HG03060 (cell line): ENCODE measurements around the gene KLK6.

Source experiments
- ATAC-seq: cut with Tn5 transposase; IDR thresholded peaks from one replicate; pipeline ENCODE4 v1.9.1; 2021; ENCODE audit warnings: low read depth, moderate number of reproducible peaks; ENCODE audit not compliant: unreplicated experiment

The KLK6 gene

DNA sequence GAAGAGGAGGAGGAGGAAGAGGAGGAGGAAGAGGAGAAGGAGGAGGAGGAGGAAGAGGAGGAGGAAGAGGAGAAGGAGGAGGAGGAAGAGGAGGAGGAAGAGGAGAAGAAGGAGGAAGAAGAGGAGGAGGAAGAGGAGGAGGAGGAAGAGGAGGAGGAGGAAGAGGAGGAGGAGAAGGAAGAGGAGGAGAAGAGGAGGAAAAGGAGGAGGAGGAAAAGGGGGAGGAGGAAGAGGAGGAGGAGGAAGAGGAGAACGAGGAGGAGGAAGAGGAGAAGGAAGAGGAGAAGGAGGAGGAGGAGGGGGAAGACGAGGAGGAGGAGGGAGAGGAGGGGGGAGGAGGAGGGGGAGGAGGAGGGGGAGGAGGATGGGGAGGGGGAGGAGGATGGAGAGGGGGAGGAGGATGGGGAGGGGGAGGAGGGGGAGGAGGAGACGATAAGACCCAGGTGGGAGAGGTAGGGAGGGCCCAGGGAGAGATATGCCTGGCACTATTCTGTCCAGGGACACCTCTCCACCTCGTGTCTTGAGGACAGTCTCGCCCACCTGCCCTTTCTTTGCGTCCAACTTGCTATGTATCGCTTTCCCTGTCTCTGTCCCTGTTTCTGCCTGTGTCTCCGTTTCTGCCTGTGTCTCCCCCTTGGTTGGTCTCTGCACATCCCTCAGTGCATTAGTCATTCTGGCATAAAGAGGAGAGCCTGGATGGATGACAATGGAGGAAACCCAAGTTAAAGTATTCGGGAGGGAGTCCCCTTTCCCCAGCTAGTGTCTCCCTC lies 9.5 kb downstream of the KLK6 start:
- ATAC-seq = no peak

DNA sequence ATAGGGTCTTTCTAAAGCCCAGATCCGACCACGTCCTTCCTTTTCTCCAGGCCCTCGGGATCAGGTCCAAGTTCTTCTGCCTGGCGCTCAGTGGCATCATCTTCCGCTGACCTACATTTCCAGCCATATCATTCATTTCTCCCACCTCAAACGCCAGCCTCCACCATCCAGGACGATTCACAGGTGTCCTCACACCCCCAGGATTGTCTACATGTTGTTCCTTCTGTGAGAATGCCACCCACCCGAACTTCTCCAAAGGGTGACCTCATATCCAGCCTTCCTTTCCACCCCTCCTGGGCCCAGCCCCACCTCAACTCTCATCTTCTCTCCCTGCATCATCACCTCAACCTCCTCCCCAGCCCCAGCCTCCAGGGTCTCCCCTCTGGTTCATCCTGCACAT lies 11.8 kb downstream of the KLK6 start:
- ATAC-seq = no peak

GRCh38 chr19:50952910-50953309 lies 16.5 kb downstream of the KLK6 start, which contains the start of gene KLK5:
Gene KLK5 (minus strand): TSS chr19:50953038. CDS start chr19:50952657, 381 bp downstream.
- ATAC-seq = no peak

DNA sequence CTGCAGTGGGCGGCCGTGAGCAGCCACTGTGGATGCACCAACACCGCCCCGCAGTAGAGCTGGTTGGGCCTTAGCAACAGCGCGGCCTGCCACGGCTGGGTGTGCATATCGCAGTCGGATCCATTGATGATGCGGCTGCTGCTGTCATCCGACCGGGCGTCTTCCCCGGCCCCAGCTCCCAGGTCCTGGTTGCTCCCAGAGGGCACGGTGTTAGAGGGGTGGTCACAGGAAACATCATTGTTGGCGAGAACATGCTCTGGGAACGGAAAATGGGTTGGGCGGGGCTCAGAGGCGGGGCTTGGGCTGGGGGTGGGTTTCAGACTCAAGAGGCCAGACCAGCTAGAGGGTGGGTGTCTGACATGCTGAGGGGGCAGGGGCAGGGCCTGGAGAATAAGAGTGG lies 19.5 kb downstream of the KLK6 start:
- ATAC-seq = no peak

DNA sequence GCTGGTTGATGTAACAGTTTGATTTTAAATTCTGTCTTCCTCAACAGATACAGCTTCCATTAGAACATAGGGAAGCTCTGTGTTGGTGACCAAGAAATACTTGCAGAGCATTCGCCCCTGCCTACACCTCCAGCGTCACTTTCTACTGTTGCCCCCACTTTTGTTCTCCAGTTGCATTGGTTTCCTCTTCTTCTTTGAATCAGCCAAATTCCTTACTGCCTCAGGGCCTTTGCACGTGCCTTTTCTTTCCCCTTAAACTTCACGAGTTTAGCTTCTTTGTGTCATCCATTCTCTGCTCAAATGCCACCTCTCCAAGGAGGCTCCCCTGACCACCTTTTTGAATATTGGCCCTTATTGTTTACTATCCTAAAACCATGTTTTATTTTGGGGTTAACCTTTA lies 22.3 kb downstream of the KLK6 start:
- no peak for ATAC-seq

- ATAC-seq = no peak
Measured at GRCh38 chr19:50944795-50945194, 24.6 kb downstream of the KLK6 start.

DNA sequence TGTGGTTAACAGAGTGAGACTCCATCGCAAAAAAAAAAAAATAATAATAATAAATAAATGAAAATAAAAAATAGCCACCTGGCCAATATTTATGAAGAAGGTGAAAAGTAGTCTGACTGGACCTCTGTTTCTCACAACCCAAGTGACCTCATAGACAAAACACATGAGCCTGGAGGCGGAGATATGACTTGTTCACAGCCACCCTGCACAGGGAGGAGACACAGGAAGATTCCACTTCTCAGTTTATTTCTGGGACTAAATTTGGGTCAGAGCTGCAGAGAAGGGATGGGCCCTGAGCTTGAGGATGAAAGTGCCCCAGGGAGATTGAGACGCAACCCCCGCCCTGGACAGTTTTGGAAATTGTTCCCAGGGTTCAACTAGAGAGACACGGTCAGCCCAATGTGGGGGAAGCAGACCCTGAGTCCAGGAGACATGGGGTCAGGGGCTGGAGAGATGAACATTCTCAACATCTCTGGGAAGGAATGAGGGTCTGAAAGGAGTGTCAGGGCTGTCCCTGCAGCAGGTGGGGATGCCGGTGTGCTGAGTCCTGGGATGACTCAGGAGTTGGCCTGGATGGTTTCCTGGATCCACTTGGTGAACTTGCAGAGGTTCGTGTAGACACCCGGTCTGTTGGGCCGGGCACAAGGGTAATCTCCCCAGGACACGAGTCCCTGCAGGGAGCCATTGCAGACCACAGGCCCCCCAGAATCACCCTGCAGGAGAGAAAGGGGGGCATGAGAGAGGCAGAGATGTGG lies 26.1 kb downstream of the KLK6 start:
- no peak for ATAC-seq

DNA sequence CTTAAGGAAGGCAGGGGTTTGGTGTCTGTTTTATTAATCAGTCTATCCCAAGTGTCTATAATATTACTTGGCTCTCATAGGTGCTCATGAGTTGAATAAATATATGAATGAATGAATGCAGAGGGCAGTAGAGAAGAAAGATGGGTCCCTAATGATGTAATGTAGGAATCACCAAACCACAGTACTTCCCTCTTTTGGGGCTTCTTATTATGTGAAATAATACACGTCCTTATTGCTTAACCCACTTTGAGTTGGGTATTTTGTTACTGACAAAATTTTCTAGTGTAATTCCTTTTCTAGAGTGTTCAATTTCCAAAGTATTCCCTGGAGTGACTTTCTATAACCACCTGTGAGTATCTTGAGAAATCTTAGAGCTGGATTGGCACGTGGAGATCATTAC lies 29.8 kb downstream of the KLK6 start:
- no peak for ATAC-seq

GRCh38 chr19:50933640-50934039 lies 35.8 kb downstream of the KLK6 start:
- no peak for ATAC-seq

DNA sequence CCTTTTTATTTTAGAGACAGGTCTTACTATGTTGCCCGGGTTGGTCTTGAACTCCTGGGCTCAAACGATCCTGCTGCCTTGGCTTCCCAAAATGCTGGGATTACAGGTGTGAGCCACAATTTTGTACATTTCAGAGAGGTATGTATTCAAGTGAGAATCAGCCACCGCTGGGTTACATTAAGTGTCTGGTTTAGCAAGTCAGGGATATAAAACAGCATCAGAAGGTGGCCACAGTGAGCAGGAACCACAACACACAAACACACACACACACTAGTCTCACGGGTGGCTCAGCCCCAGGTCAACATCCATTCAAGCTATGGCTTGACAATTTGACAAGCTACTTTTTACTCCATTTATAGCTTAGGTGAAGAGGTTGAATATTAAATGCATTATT lies 36.7 kb downstream of the KLK6 start:
- no peak for ATAC-seq

DNA sequence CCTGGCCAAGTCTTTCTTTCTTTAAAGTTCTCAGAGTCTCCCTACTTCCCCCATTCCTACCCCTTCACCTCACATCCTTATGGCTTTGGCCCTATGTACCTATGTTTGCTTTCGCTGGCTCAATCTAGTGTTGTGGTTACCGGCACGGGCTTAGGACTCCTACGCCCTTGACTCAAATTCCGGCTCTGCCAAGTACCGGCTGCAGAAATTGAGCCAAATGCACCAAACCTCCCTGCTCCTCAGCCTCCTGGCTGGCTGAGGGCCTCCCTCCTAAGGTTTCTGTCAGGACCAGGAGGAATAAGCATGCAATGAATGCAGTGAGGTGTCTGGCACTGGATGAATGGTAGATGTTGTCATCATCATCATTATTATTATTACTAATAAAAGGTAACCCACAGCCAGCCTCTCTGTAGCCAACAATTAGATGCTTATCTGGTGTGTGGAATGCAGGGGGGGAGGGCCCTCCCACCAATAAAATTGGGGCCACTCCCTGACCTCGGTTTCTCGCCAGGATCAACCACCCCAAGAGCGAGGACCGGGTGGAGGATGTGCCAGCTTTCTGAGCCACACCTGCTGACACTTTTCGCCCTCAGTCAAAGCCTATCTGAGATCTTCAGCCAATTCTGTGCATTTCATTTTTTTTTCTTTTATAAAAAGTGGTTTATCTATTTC lies 37.2 kb downstream of the KLK6 start:
- no peak for ATAC-seq

GRCh38 chr19:50931023-50931422 lies 38.4 kb downstream of the KLK6 start:
- ATAC-seq = no peak

GRCh38 chr19:50928831-50929230 lies 40.6 kb downstream of the KLK6 start:
- ATAC-seq = no peak

- ATAC-seq = no peak
Measured at GRCh38 chr19:50926144-50926543, 43.2 kb downstream of the KLK6 start.

- ATAC-seq = no peak
Measured at GRCh38 chr19:50925734-50926133, 43.7 kb downstream of the KLK6 start.

GRCh38 chr19:50924586-50924985 lies 44.8 kb downstream of the KLK6 start:
- ATAC-seq = no peak

GRCh38 chr19:50922317-50922853 lies 47.0 kb downstream of the KLK6 start:
- ATAC-seq = no peak

GRCh38 chr19:50921426-50922316 lies 47.7 kb downstream of the KLK6 start:
- ATAC-seq = no peak

DNA sequence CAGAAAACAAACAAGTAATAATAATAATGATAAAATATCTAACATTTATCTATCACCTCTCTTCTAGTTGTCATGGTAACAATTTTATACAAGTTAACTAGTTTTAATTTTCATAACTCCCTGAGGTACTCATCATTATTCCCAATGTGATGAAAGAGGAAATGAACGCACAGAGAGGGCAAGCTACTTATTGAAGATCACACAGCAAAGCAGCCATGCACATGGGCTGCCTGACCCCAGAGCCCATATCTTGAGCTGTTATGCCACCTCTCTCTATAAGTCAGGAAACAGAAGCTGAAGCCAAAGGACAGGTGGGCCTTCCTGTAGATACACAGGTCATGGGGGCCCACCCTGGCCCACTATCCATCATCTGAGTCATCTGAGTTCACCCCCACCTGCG lies 53.3 kb downstream of the KLK6 start:
- ATAC-seq = no peak
